Gastrocnemius medialis (tissue), 4 donors: ENCODE measurements around the gene CYBA. TPM values are rescaled to one million over a fixed set of nuclear protein-coding genes. Genes with fewer than 3 reads are reported as not detected.

Experiments used
- ATAC-seq, 2 donors: fragments of 150-250 bp; one replicate each; pipeline ENCODE4 v1.9.1; 2016
- DNase-seq, 2 donors: peaks; one replicate each; pipeline ENCODE4 v3.0.0-alpha.2; 2019
- H3K27ac ChIP-seq, 4 donors: fragments of 200-600 bp; sonication (generic); 1 replicate in 1 of 4; 2 replicates in 3 of 4; pipeline ENCODE4 v1.5.1; 2016 to 2018; ENCODE audit warnings: mild to moderate bottlenecking in 2 of 4, moderate library complexity in 1 of 4
- H3K27me3 ChIP-seq, 3 donors: fragments of 200-600 bp; sonication (generic) in 2 of 3; 1 replicate in 1 of 3; 2 replicates in 2 of 3; pipeline versions ENCODE4 v1.5.1 to v1.6.0; 2016 to 2019; ENCODE audit warnings: mild to moderate bottlenecking in 1 of 3, moderate library complexity in 1 of 3
- H3K36me3 ChIP-seq, 2 donors: fragments of 200-600 bp; sonication (generic) in 1 of 2; one replicate each; pipeline ENCODE4 v1.5.1; 2017 to 2018
- H3K4me1 ChIP-seq, 2 donors: fragments of 200-600 bp; sonication (generic) in 1 of 2; one replicate each; pipeline ENCODE4 v1.5.1; 2016 to 2017; ENCODE audit warnings: mild to moderate bottlenecking in 2 of 2
- H3K4me3 ChIP-seq, 4 donors: fragments of 200-600 bp; sonication (generic) in 3 of 4; 1 replicate in 1 of 4; 2 replicates in 3 of 4; pipeline ENCODE4 v1.5.1; 2016 to 2019; ENCODE audit warnings: mild to moderate bottlenecking in 2 of 4
- H3K9me3 ChIP-seq, 3 donors: fragments of 200-600 bp; sonication (generic) in 2 of 3; 1 replicate in 1 of 3; 2 replicates in 2 of 3; pipeline ENCODE4 v1.5.1; 2016 to 2019
- POLR2A ChIP-seq, 2 donors: fragments of 450-650 bp; IDR thresholded peaks; one replicate each; pipeline ENCODE4 v1.6.1; 2017; ENCODE audit warnings: antibody characterized with exemption in 2 of 2, mild to moderate bottlenecking in 2 of 2, moderate library complexity in 2 of 2
- in situ Hi-C, 4 donors: fragments of 200-750 bp; cut with MboI; loops; one replicate each; pipeline versions ENCODE4 v1.15.0 to v1.8.0; 2017; ENCODE audit warnings: low sequenced_read_pairs in 4 of 4
- intact Hi-C: fragments of 100-400 bp; cut with DNase I; formaldehyde crosslinking; loops from one replicate; pipeline ENCODE4 v1.15.1; 2023; ENCODE audit warnings: low total_unique reads
- total RNA-seq, 4 donors: library from RNA; depleted of rRNA; stranded (reverse); fragments of >200 nt; gene quantifications; one replicate each; pipeline versions ENCODE4 v1.1.0 to v1.2.3, GENCODE V29; 2016
- TF ChIP-seq, protein P1 (sequence below), 5 experiments: fragments of 450-650 bp in 3 of 5; fragments of 200-600 bp in 2 of 5; sonication (generic) in 2 of 5; IDR thresholded peaks in 4 of 5; conservative IDR thresholded peaks in 1 of 5; 1 replicate in 4 of 5; 2 replicates in 1 of 5; pipeline ENCODE4 v1.5.1; 2016 to 2019; ENCODE audit warnings: antibody characterized with exemption in 5 of 5, mild to moderate bottlenecking in 3 of 5, moderate library complexity in 3 of 5

The CYBA gene
- total RNA-seq, 4 donors from 2014 or later = 5.1 to 33.2 (median 28.7) TPM

- Histone ChIP-seq H3K27ac (no peak overlapping the region), H3K27me3 (no peaks in the 10 kb centered on the region), H3K4me3 (no peak overlapping the region), H3K4me1 (peaks cover 7 to 12% of the 10 kb centered on the region in 2 donors), H3K9me3 (no peaks in the 10 kb centered on the region), H3K36me3 (peaks cover 0 to 31% of the 10 kb centered on the region in 2 donors)
- intact Hi-C loops (no loop called here), in situ Hi-C loops (no loop called here)
- ATAC-seq = no peak
- TF ChIP-seq, protein P1, sequence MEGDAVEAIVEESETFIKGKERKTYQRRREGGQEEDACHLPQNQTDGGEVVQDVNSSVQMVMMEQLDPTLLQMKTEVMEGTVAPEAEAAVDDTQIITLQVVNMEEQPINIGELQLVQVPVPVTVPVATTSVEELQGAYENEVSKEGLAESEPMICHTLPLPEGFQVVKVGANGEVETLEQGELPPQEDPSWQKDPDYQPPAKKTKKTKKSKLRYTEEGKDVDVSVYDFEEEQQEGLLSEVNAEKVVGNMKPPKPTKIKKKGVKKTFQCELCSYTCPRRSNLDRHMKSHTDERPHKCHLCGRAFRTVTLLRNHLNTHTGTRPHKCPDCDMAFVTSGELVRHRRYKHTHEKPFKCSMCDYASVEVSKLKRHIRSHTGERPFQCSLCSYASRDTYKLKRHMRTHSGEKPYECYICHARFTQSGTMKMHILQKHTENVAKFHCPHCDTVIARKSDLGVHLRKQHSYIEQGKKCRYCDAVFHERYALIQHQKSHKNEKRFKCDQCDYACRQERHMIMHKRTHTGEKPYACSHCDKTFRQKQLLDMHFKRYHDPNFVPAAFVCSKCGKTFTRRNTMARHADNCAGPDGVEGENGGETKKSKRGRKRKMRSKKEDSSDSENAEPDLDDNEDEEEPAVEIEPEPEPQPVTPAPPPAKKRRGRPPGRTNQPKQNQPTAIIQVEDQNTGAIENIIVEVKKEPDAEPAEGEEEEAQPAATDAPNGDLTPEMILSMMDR (IDR thresholded peaks at IDR 0.05 in 4 of 5, conservative IDR thresholded peaks at IDR 0.05 in 1 of 5) = no peak
- no peak for TF ChIP-seq POLR2A (IDR thresholded peaks at IDR 0.05)
- no peak for DNase-seq
These were observed 43.6 kb upstream of the CYBA start for GRCh38 chr16:88694221-88695087.

- Histone ChIP-seq H3K27ac (no peak overlapping the region), H3K27me3 (no peaks in the 10 kb centered on the region), H3K4me3 (no peak overlapping the region), H3K4me1 (peaks cover 7 to 12% of the 10 kb centered on the region in 2 donors), H3K36me3 (peaks cover 0 to 23% of the 10 kb centered on the region in 2 donors), H3K9me3 (no peaks in the 10 kb centered on the region)
- in situ Hi-C loops = no loop called here
- ATAC-seq (no peak), DNase-seq (no peak)
- intact Hi-C loops = no loop called here
- TF ChIP-seq, protein P1 (IDR thresholded peaks at IDR 0.05 in 4 of 5, conservative IDR thresholded peaks at IDR 0.05 in 1 of 5) = no peak
- TF ChIP-seq POLR2A (IDR thresholded peaks at IDR 0.05) = no peak
These were observed 42.7 kb upstream of the CYBA start for GRCh38 chr16:88693420-88694177.

- intact Hi-C loops (no loop called here), in situ Hi-C loops (no loop called here)
- peaks cover 12 to 19% of the 10 kb centered on the region in 2 donors for H3K4me1 ChIP-seq
- TF ChIP-seq, protein P1 (IDR thresholded peaks at IDR 0.05 in 4 of 5, conservative IDR thresholded peaks at IDR 0.05 in 1 of 5) = no peak
- no peak for TF ChIP-seq POLR2A (IDR thresholded peaks at IDR 0.05)
- H3K4me3 ChIP-seq = no peak overlapping the region
- H3K36me3 ChIP-seq = peaks cover 0 to 15% of the 10 kb centered on the region in 2 donors
- DNase-seq (no peak), ATAC-seq (no peak)
- no peaks in the 10 kb centered on the region for H3K27me3 ChIP-seq
- no peaks in the 10 kb centered on the region for H3K9me3 ChIP-seq
- H3K27ac ChIP-seq = no peak overlapping the region
These were observed 42.0 kb upstream of the CYBA start for GRCh38 chr16:88692861-88693260.

GRCh38 chr16:88691924-88692560, 41.2 kb upstream of the CYBA start:
- Histone ChIP-seq H3K27me3 (no peaks in the 10 kb centered on the region), H3K9me3 (no peaks in the 10 kb centered on the region), H3K36me3 (peaks cover 0 to 7% of the 10 kb centered on the region in 2 donors), H3K27ac (no peak overlapping the region), H3K4me3 (no peak overlapping the region), H3K4me1 (peaks cover 19 to 26% of the 10 kb centered on the region in 2 donors)
- intact Hi-C loops = no loop called here
- ATAC-seq = no peak
- in situ Hi-C loops = no loop called here
- no peak for DNase-seq
- TF ChIP-seq POLR2A (IDR thresholded peaks at IDR 0.05) = no peak
- TF ChIP-seq, protein P1 (IDR thresholded peaks at IDR 0.05 in 4 of 5, conservative IDR thresholded peaks at IDR 0.05 in 1 of 5) = no peak
